LNCAP (cell line): ENCODE results near the gene SMYD3.

Source experiments
- TF ChIP-seq, protein P1 (sequence below): fragments of 450-650 bp; IDR thresholded peaks from 2 replicates; pipeline ENCODE4 v1.5.1; 2017; ENCODE audit warnings: mild to moderate bottlenecking

The SMYD3 gene

DNA sequence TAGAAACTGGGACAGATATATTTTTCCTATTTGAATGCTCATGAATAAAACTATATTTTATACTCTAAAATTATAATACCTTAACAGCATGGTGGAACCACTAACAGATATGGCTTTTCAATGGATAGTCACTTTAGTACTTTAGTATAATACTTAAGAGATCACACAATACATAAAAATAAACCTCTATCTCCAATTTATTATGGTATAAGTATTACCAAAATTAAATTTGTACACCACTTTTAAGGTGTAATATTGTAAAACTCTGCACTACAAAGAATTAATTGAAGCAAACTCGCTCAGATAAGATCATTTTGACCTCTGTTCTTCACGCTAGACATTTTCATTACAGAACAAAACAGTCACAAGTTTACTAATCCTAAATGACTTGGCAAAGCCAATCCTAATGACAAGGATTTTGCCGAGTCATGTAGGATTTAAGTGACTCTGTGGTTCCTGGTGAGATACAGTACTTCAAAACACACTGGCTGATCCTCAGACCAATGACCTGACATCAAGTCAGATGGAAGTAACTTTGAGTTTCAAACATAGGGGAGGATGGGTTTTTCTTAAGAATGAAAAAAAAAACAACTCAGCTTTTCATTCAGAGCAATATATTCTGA is 200.6 kb downstream of the SMYD3 start:
- TF ChIP-seq, protein P1, sequence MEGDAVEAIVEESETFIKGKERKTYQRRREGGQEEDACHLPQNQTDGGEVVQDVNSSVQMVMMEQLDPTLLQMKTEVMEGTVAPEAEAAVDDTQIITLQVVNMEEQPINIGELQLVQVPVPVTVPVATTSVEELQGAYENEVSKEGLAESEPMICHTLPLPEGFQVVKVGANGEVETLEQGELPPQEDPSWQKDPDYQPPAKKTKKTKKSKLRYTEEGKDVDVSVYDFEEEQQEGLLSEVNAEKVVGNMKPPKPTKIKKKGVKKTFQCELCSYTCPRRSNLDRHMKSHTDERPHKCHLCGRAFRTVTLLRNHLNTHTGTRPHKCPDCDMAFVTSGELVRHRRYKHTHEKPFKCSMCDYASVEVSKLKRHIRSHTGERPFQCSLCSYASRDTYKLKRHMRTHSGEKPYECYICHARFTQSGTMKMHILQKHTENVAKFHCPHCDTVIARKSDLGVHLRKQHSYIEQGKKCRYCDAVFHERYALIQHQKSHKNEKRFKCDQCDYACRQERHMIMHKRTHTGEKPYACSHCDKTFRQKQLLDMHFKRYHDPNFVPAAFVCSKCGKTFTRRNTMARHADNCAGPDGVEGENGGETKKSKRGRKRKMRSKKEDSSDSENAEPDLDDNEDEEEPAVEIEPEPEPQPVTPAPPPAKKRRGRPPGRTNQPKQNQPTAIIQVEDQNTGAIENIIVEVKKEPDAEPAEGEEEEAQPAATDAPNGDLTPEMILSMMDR, result no peak

DNA sequence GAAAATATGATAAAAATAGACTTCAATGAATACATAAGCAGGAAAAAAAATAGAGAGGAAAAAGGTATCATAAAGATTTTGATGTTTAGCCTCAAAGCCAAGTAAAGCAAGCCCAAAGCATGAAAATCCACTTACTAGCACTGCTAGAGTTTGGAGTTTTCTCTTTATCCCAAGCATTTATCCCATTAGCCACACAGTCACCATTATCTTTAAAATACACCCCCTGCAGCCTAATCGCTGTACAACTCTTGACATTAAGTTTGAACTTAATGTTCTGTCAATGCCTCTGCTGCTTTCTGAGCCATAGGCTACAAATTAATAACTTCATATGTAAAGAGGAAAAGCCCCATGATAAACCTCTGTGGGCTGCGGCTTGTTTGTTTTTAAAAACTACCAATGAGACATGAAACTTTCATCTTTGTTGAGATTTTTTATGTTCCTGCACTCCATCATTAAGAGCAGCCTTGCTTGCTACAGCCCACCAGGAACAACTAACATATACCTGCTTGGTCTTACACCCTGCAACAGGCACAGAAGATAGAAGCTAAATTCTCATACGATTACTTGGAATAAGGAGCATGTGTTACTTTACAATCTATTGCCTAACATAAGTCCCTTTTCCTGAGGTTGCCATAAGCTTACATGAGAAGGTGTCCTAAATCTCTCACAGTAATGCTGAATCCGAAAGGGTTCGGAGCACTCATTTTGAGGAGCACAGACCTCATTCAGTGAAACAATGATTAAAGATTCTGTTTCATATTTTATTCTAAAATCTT is 202.4 kb downstream of the SMYD3 start:
- TF ChIP-seq, protein P1, result no peak

DNA sequence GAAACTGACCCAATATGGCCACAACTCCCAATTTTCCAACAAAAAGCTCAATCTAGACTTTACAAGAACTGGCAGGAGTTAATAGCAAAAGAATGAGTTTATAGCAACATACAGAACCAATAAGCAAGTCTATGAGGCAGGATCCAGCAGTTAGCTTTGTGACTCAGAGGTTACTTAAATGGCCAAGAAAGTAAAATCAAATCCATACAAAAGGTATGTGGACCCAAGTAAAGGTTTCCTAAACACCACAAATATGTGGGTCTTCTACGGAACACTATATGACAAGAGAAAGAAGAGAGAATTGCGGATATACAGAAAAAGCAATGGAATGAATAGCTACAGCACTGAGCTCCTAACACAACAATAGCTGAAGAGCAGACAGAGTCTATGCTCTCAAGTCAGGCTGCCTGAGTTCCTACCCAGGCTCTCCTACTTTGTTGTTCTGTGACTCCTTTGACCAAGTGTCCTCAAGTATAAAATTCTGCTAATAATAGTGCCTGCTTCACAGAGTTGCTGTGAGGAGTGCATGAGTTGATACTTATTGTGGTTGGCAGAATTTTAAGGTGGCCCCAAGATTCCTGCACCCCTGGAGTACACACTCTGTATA is 204.3 kb downstream of the SMYD3 start:
- TF ChIP-seq, protein P1, result no peak

DNA sequence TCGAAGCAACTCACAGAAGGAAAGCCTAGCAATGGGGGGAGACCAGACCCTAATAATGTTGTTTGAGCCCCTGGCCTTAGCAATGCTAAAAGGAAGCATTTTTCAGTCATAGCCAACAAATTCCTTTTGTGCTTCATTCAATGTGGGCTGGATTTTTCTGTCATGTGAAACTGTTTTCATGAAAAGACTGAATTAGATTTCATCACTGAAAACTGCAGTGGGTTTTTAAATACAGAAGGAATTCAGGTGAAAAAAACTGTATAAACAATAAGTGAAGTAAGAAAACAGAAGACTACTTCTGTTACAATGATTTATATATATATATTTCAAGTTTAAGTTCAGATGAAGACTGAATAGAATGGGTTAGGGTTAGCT is 204.8 kb downstream of the SMYD3 start:
- TF ChIP-seq, protein P1, result no peak

DNA sequence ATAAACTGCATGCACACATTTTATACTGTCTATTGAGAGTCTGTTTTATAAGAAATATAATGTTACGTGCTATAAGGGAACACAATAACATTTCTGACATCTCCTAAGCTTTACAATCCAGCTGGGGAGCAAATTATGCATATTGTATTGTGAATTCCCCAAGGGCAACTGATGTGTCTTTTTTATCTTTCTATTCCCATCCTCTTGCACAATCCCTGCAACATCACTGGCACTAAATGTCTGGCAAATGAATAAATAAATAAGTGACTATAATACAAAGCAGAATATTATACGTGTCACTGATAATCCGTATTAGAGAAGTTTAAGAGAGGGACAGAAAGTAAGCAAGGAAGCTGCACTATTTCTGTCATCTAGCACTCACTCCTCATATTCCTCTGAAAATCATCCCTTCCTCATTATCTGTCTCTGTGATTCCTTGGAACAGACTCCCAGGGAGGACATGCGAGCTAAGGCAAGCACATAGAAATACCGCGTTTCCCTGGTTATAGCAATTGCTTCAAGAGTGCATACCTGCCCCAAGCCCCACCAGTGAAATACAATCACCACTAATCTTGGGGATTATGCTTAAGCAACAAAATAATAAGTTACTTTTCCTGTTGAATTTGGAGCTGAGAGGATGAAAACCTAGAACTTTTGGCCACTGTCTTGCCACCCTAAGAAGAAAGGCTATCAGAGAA is 205.4 kb downstream of the SMYD3 start:
- TF ChIP-seq, protein P1, result no peak

DNA sequence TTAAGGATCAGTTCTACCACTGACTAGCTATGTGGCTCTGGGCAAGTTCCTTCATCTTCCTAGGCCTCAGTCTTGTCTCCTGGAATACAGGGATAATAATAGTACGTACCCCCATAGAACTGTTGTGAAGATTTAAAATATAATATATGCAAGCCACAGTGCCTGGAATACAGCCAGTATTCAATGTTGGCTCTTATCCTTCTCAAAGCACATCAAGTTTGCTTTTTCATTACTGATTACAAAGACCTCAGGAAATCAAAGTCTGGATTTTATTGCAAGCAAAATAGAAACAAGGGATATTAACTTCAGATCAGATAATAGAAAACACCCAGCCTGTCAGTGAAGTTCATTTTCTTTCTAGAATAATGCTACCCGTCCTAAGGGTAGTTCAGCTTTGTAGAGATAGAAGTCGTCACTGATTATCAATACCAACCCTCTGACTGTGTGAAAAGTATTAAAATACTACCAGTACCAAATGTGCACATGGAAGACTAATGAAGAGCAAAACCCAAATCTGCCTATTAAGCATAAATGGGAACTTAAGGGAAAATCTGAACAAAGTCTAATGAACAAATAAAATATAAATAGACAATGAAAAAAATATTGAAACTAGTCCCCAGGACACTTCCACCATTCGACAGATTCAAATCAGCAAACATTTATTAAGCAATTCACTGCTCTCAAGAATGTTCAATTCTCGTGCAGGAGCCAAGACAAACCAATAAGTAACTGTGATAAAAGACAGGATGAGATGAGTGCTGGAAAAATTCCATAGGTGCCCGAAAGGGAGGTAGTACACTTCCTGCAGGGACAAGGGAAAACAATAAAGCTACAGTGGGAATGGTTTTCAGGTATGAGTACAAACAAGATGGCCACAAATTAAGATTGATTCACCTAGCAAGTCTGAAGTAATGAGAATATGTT is 206.2 kb downstream of the SMYD3 start:
- TF ChIP-seq, protein P1, result no peak
